ENCODE measurements around the gene COX8C. TPM values are rescaled to one million over a fixed set of nuclear protein-coding genes. Genes with fewer than 3 reads are reported as not detected.

The COX8C gene
- total and polyA plus RNA-seq, 9 of the 15 experiments (the other 6 are each of a cell fraction or from before 2014, with no cell fraction given): not detected

GRCh38 chr14:93320489-93320888 lies 26.5 kb upstream of the COX8C start (continued):
- TF ChIP-seq L3MBTL2 (IDR thresholded peaks at IDR 0.05) (peak; percentile 58; the same call in 1 of the 2 replicates), SREBF1 (IDR thresholded peaks at IDR 0.05; ENCODE audit: borderline replicate concordance, low read depth, low read length) (no peak)

- H3K4me2 ChIP-seq (ENCODE audit: insufficient read depth, low read length): peak overlapping the region; percentile 54
- H3K4me3 ChIP-seq: no peak overlapping the region
- in situ Hi-C loops (cut with MboI): no loop called here
- no TSS peak for BruUV-seq (replicated peaks)
- intact Hi-C loops (cut with micrococcal nuclease): no loop called here
- H3K4me1 ChIP-seq (replicated peaks in 1 of 2; ENCODE audit: control insufficient read depth in 2 of 2, insufficient read depth in 2 of 2, low read length in 2 of 2): peaks cover 4 to 34% of the 10 kb centered on the region in 2 experiments; a peak in 4 of 5 replicates
- H3K9ac ChIP-seq (ENCODE audit: insufficient read depth in 1 of 2, low read depth in 2 of 2, low read length in 2 of 2): peak overlapping the region in 1 of 2 experiments; percentile 49; a peak in 3 of 4 replicates
- H3K9me3 ChIP-seq (replicated peaks; ENCODE audit: control insufficient read depth, insufficient read depth, low read depth, low read length): no peaks in the 10 kb centered on the region
- H3K36me3 ChIP-seq (ENCODE audit: control insufficient read depth, insufficient read depth, low read length): peaks cover 11% of the 10 kb centered on the region; the same call in 2 of the 3 replicates
- H3K79me2 ChIP-seq (ENCODE audit: control insufficient read depth, insufficient read depth, low read length): peaks cover 94% of the 10 kb centered on the region
- H3K27me3 ChIP-seq (ENCODE audit: control insufficient read depth in 2 of 2, insufficient read depth in 2 of 2, low read length in 2 of 2): no peaks in the 10 kb centered on the region
- 7% methylated on average over 5 of the region's 5 CpGs for whole genome bisulfite sequencing (ENCODE audit: insufficient coverage, low coverage, missing lambda C conversion rate)
- FAIRE-seq (peak; percentile 72), ATAC-seq (peak; percentile 78), DNase-seq (ENCODE audit: extremely low read depth in 1 of 4, low spot score in 3 of 4) (peak; percentile 13 to 53 (median 28))
- H3K27ac ChIP-seq (ENCODE audit: extremely low read depth, low read depth, low read length): peak overlapping the region; percentile 63
- H3K9me1 ChIP-seq (ENCODE audit: control insufficient read depth, insufficient read depth, low read length): no peaks in the 10 kb centered on the region
- ChIA-PET POLR2A (interaction anchor here (0.6 to 1.4 kb wide), 3 partner anchors 9 to 29 kb away, joined by 3 to 5 read pairs (median 5); no protein-coding TSS in a partner anchor), CTCF (ENCODE audit: low intra/inter-chr PET ratio) (no interaction called here)
- H4K20me1 ChIP-seq (replicated peaks; ENCODE audit: control insufficient read depth, insufficient read depth, low read length): no peaks in the 10 kb centered on the region
- H2AFZ ChIP-seq (ENCODE audit: low read depth, low read length): no peak overlapping the region
- TF ChIP-seq SMARCA4 (IDR thresholded peaks at IDR 0.05) (0 out of 2 replicates have a peak, but pooled peaks have one; percentile 21), MAFG (tag; conservative IDR thresholded peaks at IDR 0.05) (peak; percentile 66), RBM15 (IDR thresholded peaks at IDR 0.05; ENCODE audit: insufficient read depth, low read length) (no peak), NFE2 (IDR thresholded peaks at IDR 0.05; ENCODE audit: low read depth) (peak; percentile 88), EP400 (IDR thresholded peaks at IDR 0.05) (peak; percentile 34; the same call in 1 of the 2 replicates), PKNOX1 (IDR thresholded peaks at IDR 0.05) (peak; percentile 50), MLX (CRISPR knock-in tag; conservative IDR thresholded peaks at IDR 0.05) (no peak), ZNF592 (IDR thresholded peaks at IDR 0.05) (peak; percentile 44; the same call in 1 of the 2 replicates), CEBPB (tag; IDR thresholded peaks at IDR 0.05) (0 out of 2 replicates have a peak, but pooled peaks have one; percentile 34), TOE1 (IDR thresholded peaks at IDR 0.05; ENCODE audit: borderline replicate concordance) (0 out of 2 replicates have a peak, but pooled peaks have one; percentile 31), TOE1 (CRISPR knock-in tag; IDR thresholded peaks at IDR 0.05; ENCODE audit: borderline replicate concordance, low read depth) (no peak)
Measured at GRCh38 chr14:93322929-93323599, 23.9 kb upstream of the COX8C start.
